SK-N-SH treated with all-trans-retinoic acid at 6 μM for 48 hours (cell line): ENCODE results near the gene FOXJ3.

ENCODE experiments used
- ARNTL ChIP-seq: fragments of 450-650 bp; formaldehyde crosslinking; IDR thresholded peaks from 2 replicates; pipeline ENCODE4 v1.5.0; 2020; ENCODE audit warnings: low read depth, mild to moderate bottlenecking, moderate library complexity, borderline replicate concordance
- ISL1 ChIP-seq: fragments of 250-450 bp; sonication (Bioruptor Pico); IDR thresholded peaks from 2 replicates; pipeline ENCODE4 v2.1.2; 2022; ENCODE audit warnings: mild to moderate bottlenecking, moderate library complexity
- ZFP3 ChIP-seq: fragments of 250-450 bp; sonication (Bioruptor Pico); IDR thresholded peaks from 2 replicates; pipeline ENCODE4 v1.5.0; 2020; ENCODE audit warnings: mild to moderate bottlenecking, moderate library complexity
- TF ChIP-seq, protein P1 (sequence below): fragments of 250-450 bp; sonication (Bioruptor Pico); IDR thresholded peaks from 2 replicates; pipeline ENCODE4 v1.8.0; 2020; ENCODE audit warnings: mild to moderate bottlenecking, moderate library complexity, borderline replicate concordance

DNA sequence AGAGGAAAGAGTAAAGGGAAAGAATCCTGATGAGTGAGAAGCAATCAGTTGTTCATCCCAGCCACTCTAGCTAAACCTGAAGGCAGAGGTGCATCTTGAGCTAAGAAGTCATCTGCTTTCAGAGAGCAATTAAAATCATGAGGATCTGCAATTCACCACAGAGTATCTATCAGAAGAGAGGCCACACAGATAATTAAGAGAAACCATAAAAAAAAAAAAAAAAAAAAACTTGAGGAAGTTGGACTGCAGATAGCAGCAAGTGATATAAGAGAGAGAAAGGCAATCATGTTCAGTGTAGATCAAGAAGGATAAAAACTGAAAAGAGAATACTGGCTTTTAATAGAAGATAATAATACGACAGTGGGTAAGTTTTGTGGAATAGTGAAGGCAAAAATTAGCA lies 17.7 kb downstream of the FOXJ3 start:
- TF ChIP-seq ZFP3 (CRISPR knock-in tag) = no peak
- TF ChIP-seq, protein P1, sequence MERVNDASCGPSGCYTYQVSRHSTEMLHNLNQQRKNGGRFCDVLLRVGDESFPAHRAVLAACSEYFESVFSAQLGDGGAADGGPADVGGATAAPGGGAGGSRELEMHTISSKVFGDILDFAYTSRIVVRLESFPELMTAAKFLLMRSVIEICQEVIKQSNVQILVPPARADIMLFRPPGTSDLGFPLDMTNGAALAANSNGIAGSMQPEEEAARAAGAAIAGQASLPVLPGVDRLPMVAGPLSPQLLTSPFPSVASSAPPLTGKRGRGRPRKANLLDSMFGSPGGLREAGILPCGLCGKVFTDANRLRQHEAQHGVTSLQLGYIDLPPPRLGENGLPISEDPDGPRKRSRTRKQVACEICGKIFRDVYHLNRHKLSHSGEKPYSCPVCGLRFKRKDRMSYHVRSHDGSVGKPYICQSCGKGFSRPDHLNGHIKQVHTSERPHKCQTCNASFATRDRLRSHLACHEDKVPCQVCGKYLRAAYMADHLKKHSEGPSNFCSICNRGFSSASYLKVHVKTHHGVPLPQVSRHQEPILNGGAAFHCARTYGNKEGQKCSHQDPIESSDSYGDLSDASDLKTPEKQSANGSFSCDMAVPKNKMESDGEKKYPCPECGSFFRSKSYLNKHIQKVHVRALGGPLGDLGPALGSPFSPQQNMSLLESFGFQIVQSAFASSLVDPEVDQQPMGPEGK (CRISPR knock-in tag) = no peak
- no peak for TF ChIP-seq ARNTL (CRISPR knock-in tag)
- no peak for TF ChIP-seq ISL1 (CRISPR knock-in tag)
